Activated naive CD8-positive, alpha-beta T cell treated with anti-CD3 and anti-CD28 coated beads for 36 hours (primary cell): ENCODE results near the gene UCMA. TPM values are rescaled to one million over a fixed set of nuclear protein-coding genes. Genes with fewer than 3 reads are reported as not detected.

ENCODE experiments used
- DNase-seq: peaks from one replicate; pipeline ENCODE4 v3.0.0; 2021
- H3K27ac Mint-ChIP-seq: one replicate; pipeline ENCODE4 v1.8.0; 2022; ENCODE audit warnings: mild to moderate bottlenecking, moderate library complexity, mixed read lengths
- H3K27me3 Mint-ChIP-seq: one replicate; pipeline ENCODE4 v1.8.0; 2022; ENCODE audit warnings: mild to moderate bottlenecking, mixed read lengths
- H3K36me3 Mint-ChIP-seq: one replicate; pipeline ENCODE4 v1.8.0; 2021; ENCODE audit warnings: mild to moderate bottlenecking, mixed read lengths
- H3K4me1 Mint-ChIP-seq: one replicate; pipeline ENCODE4 v1.8.0; 2021; ENCODE audit warnings: mixed read lengths
- H3K4me3 Mint-ChIP-seq: one replicate; pipeline ENCODE4 v1.8.0; 2022; ENCODE audit warnings: mild to moderate bottlenecking, moderate library complexity, mixed read lengths
- H3K9me3 Mint-ChIP-seq: one replicate; pipeline ENCODE4 v1.8.0; 2022; ENCODE audit warnings: mixed read lengths
- total RNA-seq, 2 experiments: library from RNA; stranded (reverse); gene quantifications; one replicate each; pipeline ENCODE4 v1.2.3, GENCODE V29; 2021

UCMA gene
- total RNA-seq, 2 experiments from 2014 or later: not detected

GRCh38 chr10:13219685-13220670, 14.2 kb downstream of the UCMA start:
- Mint-ChIP-seq H3K4me1 (no peaks in the 10 kb centered on the region), H3K36me3 (peaks cover 8% of the 10 kb centered on the region), H3K27me3 (no peaks in the 10 kb centered on the region), H3K9me3 (no peaks in the 10 kb centered on the region), H3K27ac (no peak overlapping the region), H3K4me3 (no peak overlapping the region)
- no peak for DNase-seq

GRCh38 chr10:13218878-13219277, 15.3 kb downstream of the UCMA start:
- Mint-ChIP-seq H3K36me3 (peaks cover 14% of the 10 kb centered on the region), H3K4me1 (no peaks in the 10 kb centered on the region), H3K9me3 (no peaks in the 10 kb centered on the region), H3K27me3 (no peaks in the 10 kb centered on the region), H3K4me3 (no peak overlapping the region), H3K27ac (no peak overlapping the region)
- no peak for DNase-seq

- Mint-ChIP-seq H3K4me3 (no peak overlapping the region), H3K36me3 (peaks cover 56% of the 10 kb centered on the region), H3K27ac (no peak overlapping the region), H3K27me3 (no peaks in the 10 kb centered on the region), H3K4me1 (peaks cover 5% of the 10 kb centered on the region), H3K9me3 (no peaks in the 10 kb centered on the region)
- no peak for DNase-seq
Measured at GRCh38 chr10:13213163-13213562, 21.0 kb downstream of the UCMA start.

- H3K27ac Mint-ChIP-seq: no peak overlapping the region
- no peaks in the 10 kb centered on the region for H3K27me3 Mint-ChIP-seq
- no peaks in the 10 kb centered on the region for H3K9me3 Mint-ChIP-seq
- DNase-seq: no peak
- H3K36me3 Mint-ChIP-seq: peaks cover 70% of the 10 kb centered on the region
- H3K4me1 Mint-ChIP-seq: peaks cover 5% of the 10 kb centered on the region
- no peak overlapping the region for H3K4me3 Mint-ChIP-seq
Measured at GRCh38 chr10:13206546-13207443, 27.4 kb downstream of the UCMA start.

- no peak overlapping the region for H3K4me3 Mint-ChIP-seq
- H3K4me1 Mint-ChIP-seq: peaks cover 5% of the 10 kb centered on the region
- H3K9me3 Mint-ChIP-seq: no peaks in the 10 kb centered on the region
- H3K27me3 Mint-ChIP-seq: no peaks in the 10 kb centered on the region
- DNase-seq: no peak
- H3K36me3 Mint-ChIP-seq: peaks cover 73% of the 10 kb centered on the region
- no peak overlapping the region for H3K27ac Mint-ChIP-seq
Measured at GRCh38 chr10:13206091-13206490, 28.1 kb downstream of the UCMA start.

- Mint-ChIP-seq H3K4me1 (no peaks in the 10 kb centered on the region), H3K27ac (no peak overlapping the region), H3K27me3 (no peaks in the 10 kb centered on the region), H3K36me3 (peaks cover 72% of the 10 kb centered on the region), H3K9me3 (no peaks in the 10 kb centered on the region), H3K4me3 (no peak overlapping the region)
- DNase-seq: no peak
Measured at GRCh38 chr10:13201132-13201531, 33.0 kb downstream of the UCMA start.

GRCh38 chr10:13195016-13195415, 39.2 kb downstream of the UCMA start:
- Mint-ChIP-seq H3K27me3 (no peaks in the 10 kb centered on the region), H3K36me3 (peaks cover 69% of the 10 kb centered on the region), H3K4me3 (no peak overlapping the region), H3K4me1 (no peaks in the 10 kb centered on the region), H3K9me3 (no peaks in the 10 kb centered on the region), H3K27ac (no peak overlapping the region)
- DNase-seq: no peak

GRCh38 chr10:13193637-13194036, 40.5 kb downstream of the UCMA start:
- Mint-ChIP-seq H3K4me1 (no peaks in the 10 kb centered on the region), H3K36me3 (peaks cover 69% of the 10 kb centered on the region), H3K27me3 (no peaks in the 10 kb centered on the region), H3K9me3 (no peaks in the 10 kb centered on the region), H3K27ac (no peak overlapping the region), H3K4me3 (no peak overlapping the region)
- DNase-seq: no peak

- H3K27me3 Mint-ChIP-seq: no peaks in the 10 kb centered on the region
- H3K9me3 Mint-ChIP-seq: no peaks in the 10 kb centered on the region
- peaks cover 67% of the 10 kb centered on the region for H3K36me3 Mint-ChIP-seq
- H3K4me1 Mint-ChIP-seq: no peaks in the 10 kb centered on the region
- no peak overlapping the region for H3K4me3 Mint-ChIP-seq
- DNase-seq: no peak
- H3K27ac Mint-ChIP-seq: no peak overlapping the region
Measured at GRCh38 chr10:13191362-13191761, 42.8 kb downstream of the UCMA start.

GRCh38 chr10:13190816-13191215, 43.4 kb downstream of the UCMA start:
- Mint-ChIP-seq H3K4me3 (no peak overlapping the region), H3K9me3 (peaks cover 3% of the 10 kb centered on the region), H3K27ac (no peak overlapping the region), H3K27me3 (no peaks in the 10 kb centered on the region), H3K36me3 (peaks cover 68% of the 10 kb centered on the region), H3K4me1 (no peaks in the 10 kb centered on the region)
- no peak for DNase-seq

GRCh38 chr10:13189961-13190360, 44.2 kb downstream of the UCMA start:
- H3K27me3 Mint-ChIP-seq: no peaks in the 10 kb centered on the region
- H3K36me3 Mint-ChIP-seq: peaks cover 69% of the 10 kb centered on the region
- no peak overlapping the region for H3K4me3 Mint-ChIP-seq
- H3K27ac Mint-ChIP-seq: no peak overlapping the region
- H3K4me1 Mint-ChIP-seq: no peaks in the 10 kb centered on the region
- peaks cover 3% of the 10 kb centered on the region for H3K9me3 Mint-ChIP-seq
- no peak for DNase-seq

GRCh38 chr10:13188593-13188992, 45.6 kb downstream of the UCMA start:
- Mint-ChIP-seq H3K36me3 (peaks cover 73% of the 10 kb centered on the region), H3K4me1 (no peaks in the 10 kb centered on the region), H3K27me3 (no peaks in the 10 kb centered on the region), H3K4me3 (no peak overlapping the region), H3K9me3 (peaks cover 3% of the 10 kb centered on the region), H3K27ac (no peak overlapping the region)
- no peak for DNase-seq

- H3K27ac Mint-ChIP-seq: no peak overlapping the region
- no peaks in the 10 kb centered on the region for H3K4me1 Mint-ChIP-seq
- DNase-seq: no peak
- H3K36me3 Mint-ChIP-seq: peaks cover 72% of the 10 kb centered on the region
- peaks cover 3% of the 10 kb centered on the region for H3K9me3 Mint-ChIP-seq
- H3K4me3 Mint-ChIP-seq: no peak overlapping the region
- no peaks in the 10 kb centered on the region for H3K27me3 Mint-ChIP-seq
Measured at GRCh38 chr10:13187135-13187534, 47.0 kb downstream of the UCMA start.

GRCh38 chr10:13184730-13185514, 49.3 kb downstream of the UCMA start:
- H3K4me3 Mint-ChIP-seq: no peak overlapping the region
- H3K4me1 Mint-ChIP-seq: no peaks in the 10 kb centered on the region
- H3K27me3 Mint-ChIP-seq: no peaks in the 10 kb centered on the region
- no peak overlapping the region for H3K27ac Mint-ChIP-seq
- no peak for DNase-seq
- peaks cover 78% of the 10 kb centered on the region for H3K36me3 Mint-ChIP-seq
- H3K9me3 Mint-ChIP-seq: peaks cover 3% of the 10 kb centered on the region

- peaks cover 83% of the 10 kb centered on the region for H3K36me3 Mint-ChIP-seq
- no peak overlapping the region for H3K27ac Mint-ChIP-seq
- no peak overlapping the region for H3K4me3 Mint-ChIP-seq
- no peaks in the 10 kb centered on the region for H3K4me1 Mint-ChIP-seq
- no peaks in the 10 kb centered on the region for H3K27me3 Mint-ChIP-seq
- DNase-seq: no peak
- H3K9me3 Mint-ChIP-seq: peaks cover 3% of the 10 kb centered on the region
Measured at GRCh38 chr10:13184276-13184675, 49.9 kb downstream of the UCMA start.
